ENCODE measurements around the gene SYDE2.

DNA sequence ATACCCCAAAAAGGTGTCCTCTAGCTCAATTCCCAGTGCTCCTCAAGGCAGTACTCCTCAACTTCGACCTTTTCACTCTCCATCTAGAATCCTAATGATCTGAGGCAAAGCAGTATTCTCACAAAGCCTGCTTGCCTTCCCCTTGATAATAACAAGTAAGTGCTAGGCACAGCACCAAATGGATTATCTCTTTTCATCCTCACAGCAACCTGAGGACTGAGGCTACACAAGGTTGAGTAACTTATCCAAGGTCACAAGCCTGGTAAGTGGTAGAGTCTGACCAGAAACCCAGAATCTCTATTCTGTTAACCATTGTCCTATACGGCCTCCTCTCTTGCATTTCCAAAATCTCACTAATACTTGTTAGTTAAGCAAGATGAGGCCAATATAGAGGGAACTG, 5.1 kb downstream of the SYDE2 start:
- TF ChIP-seq, protein P1, sequence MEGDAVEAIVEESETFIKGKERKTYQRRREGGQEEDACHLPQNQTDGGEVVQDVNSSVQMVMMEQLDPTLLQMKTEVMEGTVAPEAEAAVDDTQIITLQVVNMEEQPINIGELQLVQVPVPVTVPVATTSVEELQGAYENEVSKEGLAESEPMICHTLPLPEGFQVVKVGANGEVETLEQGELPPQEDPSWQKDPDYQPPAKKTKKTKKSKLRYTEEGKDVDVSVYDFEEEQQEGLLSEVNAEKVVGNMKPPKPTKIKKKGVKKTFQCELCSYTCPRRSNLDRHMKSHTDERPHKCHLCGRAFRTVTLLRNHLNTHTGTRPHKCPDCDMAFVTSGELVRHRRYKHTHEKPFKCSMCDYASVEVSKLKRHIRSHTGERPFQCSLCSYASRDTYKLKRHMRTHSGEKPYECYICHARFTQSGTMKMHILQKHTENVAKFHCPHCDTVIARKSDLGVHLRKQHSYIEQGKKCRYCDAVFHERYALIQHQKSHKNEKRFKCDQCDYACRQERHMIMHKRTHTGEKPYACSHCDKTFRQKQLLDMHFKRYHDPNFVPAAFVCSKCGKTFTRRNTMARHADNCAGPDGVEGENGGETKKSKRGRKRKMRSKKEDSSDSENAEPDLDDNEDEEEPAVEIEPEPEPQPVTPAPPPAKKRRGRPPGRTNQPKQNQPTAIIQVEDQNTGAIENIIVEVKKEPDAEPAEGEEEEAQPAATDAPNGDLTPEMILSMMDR (IDR thresholded peaks at IDR 0.05; ENCODE audit: low read length): no peak
- TF ChIP-seq EZH2 (optimal IDR thresholded peaks at IDR 0.05; ENCODE audit: low read depth, low read length): no peak

Measured in MM.1S (cell line).